ENCODE data around the gene TUNAR.

- TF ChIP-seq, protein P1, sequence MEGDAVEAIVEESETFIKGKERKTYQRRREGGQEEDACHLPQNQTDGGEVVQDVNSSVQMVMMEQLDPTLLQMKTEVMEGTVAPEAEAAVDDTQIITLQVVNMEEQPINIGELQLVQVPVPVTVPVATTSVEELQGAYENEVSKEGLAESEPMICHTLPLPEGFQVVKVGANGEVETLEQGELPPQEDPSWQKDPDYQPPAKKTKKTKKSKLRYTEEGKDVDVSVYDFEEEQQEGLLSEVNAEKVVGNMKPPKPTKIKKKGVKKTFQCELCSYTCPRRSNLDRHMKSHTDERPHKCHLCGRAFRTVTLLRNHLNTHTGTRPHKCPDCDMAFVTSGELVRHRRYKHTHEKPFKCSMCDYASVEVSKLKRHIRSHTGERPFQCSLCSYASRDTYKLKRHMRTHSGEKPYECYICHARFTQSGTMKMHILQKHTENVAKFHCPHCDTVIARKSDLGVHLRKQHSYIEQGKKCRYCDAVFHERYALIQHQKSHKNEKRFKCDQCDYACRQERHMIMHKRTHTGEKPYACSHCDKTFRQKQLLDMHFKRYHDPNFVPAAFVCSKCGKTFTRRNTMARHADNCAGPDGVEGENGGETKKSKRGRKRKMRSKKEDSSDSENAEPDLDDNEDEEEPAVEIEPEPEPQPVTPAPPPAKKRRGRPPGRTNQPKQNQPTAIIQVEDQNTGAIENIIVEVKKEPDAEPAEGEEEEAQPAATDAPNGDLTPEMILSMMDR (IDR thresholded peaks at IDR 0.05; ENCODE audit: low read length), result no peak
- TF ChIP-seq EZH2 (IDR thresholded peaks at IDR 0.05; ENCODE audit: borderline replicate concordance, low read length), result no peak
Observed at GRCh38 chr14:95857275-95857674, 19.4 kb upstream of the TUNAR start.

Measured in OCI-LY1 (cell line).